ENCODE measurements around the gene MYO18A.
"Not testable (repeated sequence)": the region's sequence is repeated elsewhere in the genome, so short reads cannot be mapped to it uniquely, and the experiment has no call there.

The MYO18A gene

GRCh38 chr17:29193146-29193545 lies 12.9 kb upstream of the MYO18A start:
- peak; percentile 92 for DNase-seq (ENCODE audit: low spot score)

DNA sequence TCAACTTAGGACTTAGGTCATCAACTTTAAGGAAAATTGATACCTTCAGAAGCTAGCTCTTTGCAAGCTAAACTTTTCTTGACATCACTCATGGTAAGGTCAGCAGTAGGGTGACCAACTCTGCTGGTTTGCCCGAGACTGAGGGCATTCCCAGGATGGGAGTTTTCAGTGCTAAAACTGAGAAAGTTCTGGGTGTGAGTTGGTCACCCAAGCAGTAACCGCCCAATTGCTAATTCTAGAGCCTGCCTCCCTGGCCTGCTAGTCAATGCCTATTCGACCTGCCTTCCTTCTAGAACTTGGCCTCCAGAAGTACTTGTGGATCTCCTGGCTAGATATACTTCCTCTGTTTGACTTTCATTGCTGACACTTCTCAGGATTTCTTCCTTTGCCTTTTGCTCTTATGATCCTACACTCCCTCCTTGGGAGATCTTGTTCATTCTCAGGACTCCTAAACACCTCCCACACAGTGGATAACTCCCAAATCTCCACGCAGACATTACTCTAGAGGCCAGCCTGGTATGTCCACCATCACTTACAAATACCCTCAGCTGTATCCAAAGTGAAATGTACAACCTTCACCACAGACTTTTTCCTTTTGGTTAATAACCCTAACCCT lies 10.5 kb upstream of the MYO18A start:
- no peak for DNase-seq (ENCODE audit: low spot score)

- no peak for DNase-seq (ENCODE audit: low spot score)
Observed at GRCh38 chr17:29190039-29190438, 9.8 kb upstream of the MYO18A start.

DNA sequence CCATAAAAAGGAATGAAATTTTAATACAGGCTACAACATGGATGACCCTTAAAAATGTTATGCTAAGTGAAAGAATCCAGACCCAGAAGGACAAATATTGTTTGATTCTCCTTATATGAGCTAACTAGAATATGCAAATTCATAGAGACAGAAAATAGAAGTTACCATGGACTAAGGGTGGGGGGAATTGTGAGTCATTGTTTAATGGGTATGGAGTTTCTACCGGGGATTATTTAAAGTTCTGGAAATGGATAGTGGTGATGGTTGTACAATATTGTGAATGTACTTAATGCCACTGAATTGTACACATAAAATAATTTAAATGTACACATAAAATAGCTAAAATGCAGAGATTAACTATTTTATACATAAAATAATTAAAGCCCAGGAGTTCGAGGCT lies 9.2 kb upstream of the MYO18A start:
- no peak for DNase-seq (ENCODE audit: low spot score)

GRCh38 chr17:29181226-29181625 lies 1.0 kb upstream of the MYO18A start:
- no peak for DNase-seq (ENCODE audit: low spot score)

DNA sequence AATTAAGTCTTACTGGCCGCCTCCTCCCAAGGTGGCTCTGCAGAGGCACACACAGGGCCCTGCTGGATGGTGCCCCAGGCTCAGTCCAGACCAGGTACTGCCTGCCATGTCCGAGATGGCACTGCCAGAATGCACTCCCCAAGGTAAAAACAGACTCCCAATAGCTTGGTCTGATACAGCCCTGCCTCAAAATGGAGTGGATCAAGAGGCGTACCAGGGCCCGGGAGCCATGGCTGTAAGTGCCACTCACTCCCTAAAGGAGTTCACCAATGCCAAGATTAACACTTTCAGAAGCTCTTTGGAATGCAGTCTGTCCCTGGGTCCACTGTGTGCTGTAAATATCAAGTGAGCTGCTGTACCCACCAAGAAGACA lies 576 bp upstream of the MYO18A start:
- peak; percentile 48 for DNase-seq (ENCODE audit: low spot score)

DNA sequence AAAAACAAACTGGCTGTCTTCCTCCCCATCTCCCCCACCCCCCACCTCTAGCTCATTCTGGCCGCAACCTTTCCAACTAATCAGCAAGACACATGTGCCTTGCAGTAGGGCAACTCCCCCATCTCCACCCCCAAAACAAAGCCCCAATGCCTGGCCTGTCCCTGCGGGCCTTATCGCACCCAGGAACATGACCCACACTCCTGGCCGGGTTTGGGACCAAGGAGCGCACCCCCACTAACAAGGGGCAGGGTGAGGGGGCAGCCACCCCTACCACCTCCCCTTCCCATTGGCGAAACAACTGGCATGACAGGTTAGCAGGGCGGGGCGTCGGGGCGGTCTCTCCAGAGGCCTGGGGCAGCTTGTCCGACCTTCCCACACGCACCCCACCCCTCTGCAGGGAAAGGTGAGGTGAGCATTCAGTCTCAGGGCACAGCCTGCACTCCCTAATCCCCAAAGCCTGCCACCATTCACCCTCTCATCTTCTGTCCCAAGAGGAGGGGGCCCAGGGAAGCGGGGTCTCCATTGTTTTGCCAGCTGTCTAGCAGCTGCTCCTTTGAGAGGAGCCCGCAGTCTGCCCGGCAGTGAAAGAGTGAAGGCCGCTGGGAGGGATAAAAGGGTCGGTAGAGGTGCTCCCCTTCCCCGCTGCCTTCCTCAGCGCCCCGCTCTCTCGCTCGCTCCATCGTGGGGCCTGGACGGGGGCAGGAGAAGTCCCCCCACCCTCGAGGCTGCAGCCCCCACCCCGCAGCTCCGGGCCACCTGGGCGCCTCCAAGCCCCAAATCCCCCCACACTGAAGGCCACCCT lies 765 bp downstream of the MYO18A start:
- DNase-seq (ENCODE audit: low spot score), result peak; percentile 75

- peak; percentile 64 for DNase-seq (ENCODE audit: low spot score)
Observed at GRCh38 chr17:29178750-29179231, 1.4 kb downstream of the MYO18A start.

DNA sequence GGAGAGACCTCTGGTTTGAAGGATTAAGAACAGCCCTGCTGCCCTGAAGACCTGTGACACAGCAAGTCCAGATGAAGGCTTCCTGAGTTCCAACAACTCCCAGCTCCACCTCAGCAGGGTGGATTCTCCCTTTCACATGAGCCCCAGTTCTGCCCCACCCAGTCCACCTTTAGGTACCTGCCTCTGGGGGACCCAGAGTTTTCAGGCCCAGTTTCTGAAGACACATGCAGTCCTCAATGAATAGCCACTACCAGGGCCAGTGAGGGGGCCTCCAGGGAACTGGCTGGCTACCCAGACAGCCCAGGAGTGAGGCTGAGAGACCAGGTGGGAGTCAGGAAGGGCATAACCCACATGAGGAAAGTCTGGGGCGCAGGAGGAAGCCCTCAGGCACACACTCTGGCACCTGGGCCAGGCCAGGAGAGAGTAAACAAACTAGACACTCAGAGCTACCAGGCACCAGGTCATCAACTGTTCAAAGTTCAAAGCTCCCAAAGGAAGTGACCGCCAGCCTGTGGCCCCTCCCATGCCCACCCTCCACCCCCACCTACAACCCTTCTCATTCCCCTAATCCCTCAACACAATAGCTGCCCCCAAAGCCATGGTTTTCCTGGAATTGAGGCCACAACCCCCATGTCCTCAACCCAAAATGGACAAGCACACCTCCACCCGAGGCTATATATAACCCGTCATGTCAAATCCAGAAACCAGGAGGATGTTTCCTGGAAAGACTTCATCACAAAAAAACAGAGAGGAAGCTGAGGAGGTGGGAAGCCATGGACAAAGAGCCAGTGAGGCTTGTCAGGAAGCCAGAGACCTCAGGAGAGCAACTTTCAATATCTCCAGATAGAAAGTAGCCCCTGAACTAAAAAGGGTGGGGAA lies 2.1 kb downstream of the MYO18A start:
- no peak for DNase-seq (ENCODE audit: low spot score)

- DNase-seq (ENCODE audit: low spot score), result peak; percentile 25
Observed at GRCh38 chr17:29177541-29177870, 2.7 kb downstream of the MYO18A start.

GRCh38 chr17:29176558-29177351 lies 3.4 kb downstream of the MYO18A start:
- DNase-seq (ENCODE audit: low spot score), result peak; percentile 49

DNA sequence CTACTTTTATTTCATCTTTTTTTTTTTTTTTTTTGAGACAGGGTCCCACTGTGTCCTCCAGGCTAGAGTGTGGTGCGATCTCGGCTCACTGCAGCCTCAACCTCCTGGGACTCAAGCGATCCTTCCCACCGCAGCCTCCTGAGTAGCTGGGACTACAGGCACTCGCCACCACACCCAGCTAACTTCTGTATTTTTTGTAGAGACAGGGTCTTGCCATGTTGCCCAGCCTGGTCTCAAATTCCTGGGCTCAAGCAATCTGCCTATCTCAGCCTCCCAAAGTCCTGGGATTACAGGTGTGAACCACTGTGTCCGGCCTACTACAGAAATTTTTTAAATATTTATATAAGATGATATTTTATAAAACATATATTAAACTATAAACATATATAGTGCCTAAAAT lies 4.8 kb downstream of the MYO18A start:
- no peak for DNase-seq (ENCODE audit: low spot score)

DNA sequence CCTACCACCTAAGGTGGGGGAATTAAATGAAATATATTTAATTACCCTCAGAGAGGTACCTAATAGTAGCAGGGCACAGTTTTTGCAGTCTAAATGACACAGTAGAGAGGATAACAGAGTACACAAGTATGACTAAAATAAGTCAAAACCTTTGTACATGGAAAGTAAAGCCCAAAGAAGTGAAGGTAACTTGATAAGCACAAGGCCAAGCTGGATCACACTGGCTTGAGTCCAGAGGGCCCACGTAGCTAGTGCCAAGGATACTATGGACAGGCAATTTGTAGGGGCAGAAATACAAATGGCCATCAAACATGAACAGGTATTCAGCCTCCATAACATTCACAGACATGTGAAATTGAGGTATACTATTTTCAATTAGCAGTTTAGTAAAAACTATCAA lies 7.6 kb downstream of the MYO18A start:
- no peak for DNase-seq (ENCODE audit: low spot score)

DNA sequence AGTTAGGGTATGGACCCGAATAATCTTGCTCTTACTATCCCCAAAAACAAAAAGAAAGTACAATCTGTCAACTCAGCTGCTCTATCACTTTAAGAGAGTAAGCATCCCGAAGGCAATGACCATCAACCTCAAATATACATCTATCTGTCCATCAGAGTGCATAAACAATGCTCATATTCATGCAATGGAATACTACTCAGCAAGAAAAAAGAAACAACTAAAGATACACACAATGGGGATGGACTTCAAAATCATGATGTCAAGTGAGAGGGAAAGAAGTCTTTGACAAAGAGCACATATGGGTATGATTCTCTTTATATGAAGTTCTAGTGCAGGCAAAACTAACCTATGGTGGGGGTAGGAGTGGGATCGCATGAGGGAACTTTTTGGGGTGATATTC lies 9.5 kb downstream of the MYO18A start:
- DNase-seq (ENCODE audit: low spot score), result no peak

GRCh38 chr17:29169806-29170591 lies 10.2 kb downstream of the MYO18A start:
- DNase-seq (ENCODE audit: low spot score), result no peak

GRCh38 chr17:29168759-29169126 lies 11.5 kb downstream of the MYO18A start:
- not testable (repeated sequence) for DNase-seq (ENCODE audit: low spot score)

- peak; percentile 17 for DNase-seq (ENCODE audit: low spot score)
Observed at GRCh38 chr17:29168079-29168758, 12.0 kb downstream of the MYO18A start.

GRCh38 chr17:29167393-29168078 lies 12.7 kb downstream of the MYO18A start:
- no peak for DNase-seq (ENCODE audit: low spot score)

GRCh38 chr17:29166507-29166887 lies 13.7 kb downstream of the MYO18A start:
- no peak for DNase-seq (ENCODE audit: low spot score)
